Neutrophil (primary cell): ENCODE measurements around the gene CAMK2G.

ENCODE experiments used
- H3K27ac ChIP-seq: fragments of 200-600 bp; sonication (generic); 2 replicates; pipeline ENCODE4 v1.5.1; 2016; ENCODE audit warnings: mild to moderate bottlenecking, moderate library complexity
- H3K27me3 ChIP-seq: fragments of 200-600 bp; sonication (generic); 2 replicates; pipeline ENCODE4 v1.6.0; 2016; ENCODE audit warnings: mild to moderate bottlenecking
- H3K36me3 ChIP-seq: fragments of 200-600 bp; sonication (generic); 2 replicates; pipeline ENCODE4 v1.5.1; 2017
- H3K4me1 ChIP-seq, 2 experiments: fragments of 200-600 bp in 1 of 2; sonication (generic) in 1 of 2; 1 replicate in 1 of 2; 2 replicates in 1 of 2; pipeline versions ENCODE4 v1.5.1 to v1.6.1; 2013 to 2016; ENCODE audit warnings: low read depth in 1 of 2, low read length in 1 of 2, mild to moderate bottlenecking in 1 of 2, moderate library complexity in 1 of 2; ENCODE audit not compliant: control insufficient read depth in 1 of 2, insufficient read depth in 1 of 2
- H3K4me3 ChIP-seq, 2 experiments: fragments of 200-600 bp in 1 of 2; sonication (generic) in 1 of 2; 1 replicate in 1 of 2; 2 replicates in 1 of 2; pipeline ENCODE4 v1.5.1; 2013 to 2016; ENCODE audit warnings: low read depth in 1 of 2, low read length in 1 of 2, mild to moderate bottlenecking in 1 of 2, moderate library complexity in 1 of 2
- H3K9me3 ChIP-seq: fragments of 200-600 bp; sonication (generic); 2 replicates; pipeline ENCODE4 v1.5.1; 2016
- CTCF ChIP-seq: fragments of 200-600 bp; sonication (generic); IDR thresholded peaks from 2 replicates; pipeline ENCODE4 v1.5.1; 2016; ENCODE audit warnings: antibody characterized with exemption

The CAMK2G gene

GRCh38 chr10:73842349-73842748 lies 32.0 kb downstream of the CAMK2G start:
- peaks cover 8 to 10% of the 10 kb centered on the region in 2 experiments for H3K4me1 ChIP-seq
- no peaks in the 10 kb centered on the region for H3K9me3 ChIP-seq
- peak overlapping the region; percentile 61 for H3K27ac ChIP-seq
- H3K36me3 ChIP-seq = peaks cover 96% of the 10 kb centered on the region
- TF ChIP-seq CTCF = no peak
- no peaks in the 10 kb centered on the region for H3K27me3 ChIP-seq
- no peak overlapping the region for H3K4me3 ChIP-seq

- H3K9me3 ChIP-seq = no peaks in the 10 kb centered on the region
- peaks cover 8 to 10% of the 10 kb centered on the region in 2 experiments for H3K4me1 ChIP-seq
- no peak for TF ChIP-seq CTCF
- no peaks in the 10 kb centered on the region for H3K27me3 ChIP-seq
- peak overlapping the region; percentile 61 for H3K27ac ChIP-seq
- H3K36me3 ChIP-seq = peaks cover 96% of the 10 kb centered on the region
- H3K4me3 ChIP-seq = no peak overlapping the region
Measured at GRCh38 chr10:73841526-73842285, 32.6 kb downstream of the CAMK2G start.

- Histone ChIP-seq H3K9me3 (no peaks in the 10 kb centered on the region), H3K27me3 (no peaks in the 10 kb centered on the region), H3K4me1 (peaks cover 8 to 10% of the 10 kb centered on the region in 2 experiments), H3K4me3 (no peak overlapping the region), H3K36me3 (peaks cover 96% of the 10 kb centered on the region), H3K27ac (no peak overlapping the region)
- no peak for TF ChIP-seq CTCF
Measured at GRCh38 chr10:73841061-73841421, 33.3 kb downstream of the CAMK2G start.

GRCh38 chr10:73840403-73841060 lies 33.8 kb downstream of the CAMK2G start:
- Histone ChIP-seq H3K36me3 (peaks cover 97% of the 10 kb centered on the region), H3K4me3 (no peak overlapping the region), H3K9me3 (no peaks in the 10 kb centered on the region), H3K27ac (no peak overlapping the region), H3K27me3 (no peaks in the 10 kb centered on the region), H3K4me1 (peaks cover 8 to 10% of the 10 kb centered on the region in 2 experiments)
- TF ChIP-seq CTCF = no peak

- TF ChIP-seq CTCF = no peak
- Histone ChIP-seq H3K4me3 (no peak overlapping the region), H3K27ac (no peak overlapping the region), H3K27me3 (no peaks in the 10 kb centered on the region), H3K4me1 (peaks cover 8 to 10% of the 10 kb centered on the region in 2 experiments), H3K9me3 (no peaks in the 10 kb centered on the region), H3K36me3 (peaks cover 97% of the 10 kb centered on the region)
Measured at GRCh38 chr10:73840056-73840402, 34.3 kb downstream of the CAMK2G start.
